IMR-90 (cell line): ENCODE data around the gene COL25A1. TPM values are rescaled to one million over a fixed set of nuclear protein-coding genes. Genes with fewer than 3 reads are reported as not detected.
"Not testable (repeated sequence)": the region's sequence is repeated elsewhere in the genome, so short reads cannot be mapped to it uniquely, and the experiment has no call there.

Source experiments
- ATAC-seq: fragments of 200-7000 bp; cut with Tn5 transposase; 2 replicates; pipeline ENCODE4 v1.9.1; 2020; ENCODE audit warnings: low read depth, mild to moderate bottlenecking, moderate library complexity
- BruUV-seq: library from RNA; stranded (reverse); fragments of 400-500 nt; replicated peaks from 2 replicates; lab custom pipeline; 2021; lab: Mats Ljungman, UMichigan
- CTCF ChIA-PET: fragments of 300-600 bp; formaldehyde crosslinking; extraction: SDS; loops from one replicate; lab custom pipeline; 2021; ENCODE audit warnings: antibody characterized with exemption; lab: Yijun Ruan, JAX
- POLR2A ChIA-PET: fragments of 300-600 bp; sonication (Branson Sonifier 250); formaldehyde crosslinking; loops from one replicate; lab custom pipeline; 2022; ENCODE audit warnings: antibody characterized with exemption; ENCODE audit not compliant: unreplicated experiment; lab: Charles Lee
- DNase-seq: peaks from one replicate; pipeline ENCODE4 v3.0.0; 2013
- H2AFZ ChIP-seq: replicated peaks from 2 replicates; pipeline ENCODE3; 2013; ENCODE audit warnings: low read length, mild to moderate bottlenecking; ENCODE audit not compliant: poor library complexity
- H2AK5ac ChIP-seq: 2 replicates; pipeline ENCODE4 v1.6.1; 2013; ENCODE audit warnings: low read depth, low read length, inconsistent platforms
- H2AK9ac ChIP-seq: replicated peaks from 2 replicates; pipeline ENCODE3; 2013; ENCODE audit warnings: mild to moderate bottlenecking, low read depth, low read length, moderate library complexity; ENCODE audit not compliant: poor library complexity
- H2BK120ac ChIP-seq: 2 replicates; pipeline ENCODE4 v1.6.1; 2013; ENCODE audit warnings: low read depth, low read length, inconsistent platforms
- H2BK15ac ChIP-seq: 3 replicates; pipeline ENCODE4 v1.6.1; 2013; ENCODE audit warnings: low read depth, low read length, inconsistent platforms
- H2BK20ac ChIP-seq: 2 replicates; pipeline ENCODE4 v1.6.1; 2013; ENCODE audit warnings: low read depth, mild to moderate bottlenecking, inconsistent platforms, low read length, moderate library complexity
- H2BK5ac ChIP-seq: 2 replicates; pipeline ENCODE4 v1.6.1; 2013; ENCODE audit warnings: mild to moderate bottlenecking, low read depth, low read length, inconsistent platforms; ENCODE audit not compliant: poor library complexity, severe bottlenecking
- H3K14ac ChIP-seq: replicated peaks from 2 replicates; pipeline ENCODE4 v1.6.1; 2013; ENCODE audit warnings: low read depth, low read length, inconsistent platforms
- H3K18ac ChIP-seq: 2 replicates; pipeline ENCODE4 v1.6.1; 2013; ENCODE audit warnings: low read depth, low read length, control low read depth
- H3K23ac ChIP-seq: 2 replicates; pipeline ENCODE4 v1.6.1; 2013; ENCODE audit warnings: low read depth, low read length, inconsistent platforms
- H3K27ac ChIP-seq: 2 replicates; pipeline ENCODE4 v1.5.1; 2013; ENCODE audit warnings: mild to moderate bottlenecking, control low read depth, low read length; ENCODE audit not compliant: insufficient read depth
- H3K27me3 ChIP-seq: 2 replicates; pipeline ENCODE4 v1.6.1; 2013; ENCODE audit warnings: low read length; ENCODE audit not compliant: control insufficient read depth, insufficient read depth
- H3K36me3 ChIP-seq: 2 replicates; pipeline ENCODE4 v1.6.1; 2013; ENCODE audit warnings: low read length, mixed read lengths; ENCODE audit not compliant: control insufficient read depth, insufficient read depth
- H3K4ac ChIP-seq: 2 replicates; pipeline ENCODE4 v1.6.1; 2013; ENCODE audit warnings: low read depth, low read length, inconsistent platforms
- H3K4me1 ChIP-seq: 2 replicates; pipeline ENCODE4 v1.6.1; 2013; ENCODE audit warnings: low read length, mixed read lengths; ENCODE audit not compliant: control insufficient read depth, insufficient read depth
- H3K4me2 ChIP-seq: 2 replicates; pipeline ENCODE4 v1.6.1; 2013; ENCODE audit warnings: low read depth, mild to moderate bottlenecking, control low read depth, low read length, moderate library complexity
- H3K4me3 ChIP-seq: 2 replicates; pipeline ENCODE4 v1.5.1; 2013; ENCODE audit warnings: low read depth, mild to moderate bottlenecking, control low read depth, low read length, moderate library complexity; ENCODE audit not compliant: insufficient read depth
- H3K56ac ChIP-seq: 2 replicates; pipeline ENCODE4 v1.6.1; 2013; ENCODE audit warnings: low read length, inconsistent platforms; ENCODE audit not compliant: insufficient read depth; ENCODE audit errors: extremely low read depth
- H3K79me1 ChIP-seq, 2 experiments: 2 replicates each; pipeline ENCODE4 v1.6.1; 2013; ENCODE audit warnings: low read length in 2 of 2, inconsistent platforms in 1 of 2, low read depth in 1 of 2
- H3K9ac ChIP-seq: 2 replicates; pipeline ENCODE4 v1.6.1; 2013; ENCODE audit warnings: low read depth, low read length, control low read depth
- H3K9me1 ChIP-seq: 2 replicates; pipeline ENCODE4 v1.6.1; 2013; ENCODE audit warnings: low read length, inconsistent platforms; ENCODE audit not compliant: insufficient read depth
- H3K9me3 ChIP-seq: 2 replicates; pipeline ENCODE4 v1.6.1; 2013; ENCODE audit warnings: low read length; ENCODE audit not compliant: control insufficient read depth, insufficient read depth
- H4K20me1 ChIP-seq: 2 replicates; pipeline ENCODE4 v1.6.1; 2013; ENCODE audit warnings: low read length, inconsistent platforms; ENCODE audit not compliant: insufficient read depth
- H4K5ac ChIP-seq: 2 replicates; pipeline ENCODE4 v1.6.1; 2013; ENCODE audit warnings: mild to moderate bottlenecking, low read depth, low read length, control low read depth
- H4K8ac ChIP-seq, 2 experiments: 2 replicates each; pipeline ENCODE4 v1.6.1; 2013; ENCODE audit warnings: low read depth in 2 of 2, low read length in 2 of 2, control low read depth in 1 of 2, inconsistent platforms in 1 of 2
- H4K91ac ChIP-seq: 2 replicates; pipeline ENCODE4 v1.6.1; 2013; ENCODE audit warnings: low read depth, low read length, inconsistent platforms; ENCODE audit not compliant: insufficient read depth
- WGBS, 2 experiments: methylation state at CpG; one replicate each; pipeline versions ENCODE4 v1.1.5 to v1.1.7; 2013; ENCODE audit warnings: missing lambda C conversion rate in 2 of 2; ENCODE audit not compliant: insufficient read length in 1 of 2; ENCODE audit errors: extremely low coverage in 2 of 2; 5-methylcytosine and 5-hydroxymethylcytosine counted together
- dilution Hi-C: fragments of 300-500 bp; cut with HindIII; formaldehyde crosslinking; loops from one replicate; pipeline ENCODE4 v1.14.3; 2018; ENCODE audit warnings: low sequenced_read_pairs; ENCODE audit not compliant: unreplicated experiment
- in situ Hi-C: fragments of 300-500 bp; cut with MboI; formaldehyde crosslinking; loops from 3 replicates; pipeline ENCODE4 v1.14.3; 2019; ENCODE audit warnings: low sequenced_read_pairs, inconsistent platforms, mixed read lengths
- intact Hi-C: fragments of 100-400 bp; cut with micrococcal nuclease; formaldehyde crosslinking; loops from 2 replicates; pipeline ENCODE4 v1.10.0; 2022
- polyA plus RNA-seq, 3 experiments: library from polyadenylated mRNA; depleted of rRNA; stranded (reverse); fragments of >200 nt; gene quantifications; 2 replicates each; pipeline ENCODE4 v1.2.3, GENCODE V29; 2012; ENCODE audit warnings: low replicate concordance in 1 of 3
- total RNA-seq: library from RNA; depleted of rRNA; stranded (reverse); fragments of >200 nt; gene quantifications from 2 replicates; pipeline ENCODE4 v1.2.3, GENCODE V29; 2012

Gene COL25A1
- total and polyA plus RNA-seq, 2 of the 4 experiments (the other 2 are of a cell fraction): under 0.01 to 0.05 TPM

DNA sequence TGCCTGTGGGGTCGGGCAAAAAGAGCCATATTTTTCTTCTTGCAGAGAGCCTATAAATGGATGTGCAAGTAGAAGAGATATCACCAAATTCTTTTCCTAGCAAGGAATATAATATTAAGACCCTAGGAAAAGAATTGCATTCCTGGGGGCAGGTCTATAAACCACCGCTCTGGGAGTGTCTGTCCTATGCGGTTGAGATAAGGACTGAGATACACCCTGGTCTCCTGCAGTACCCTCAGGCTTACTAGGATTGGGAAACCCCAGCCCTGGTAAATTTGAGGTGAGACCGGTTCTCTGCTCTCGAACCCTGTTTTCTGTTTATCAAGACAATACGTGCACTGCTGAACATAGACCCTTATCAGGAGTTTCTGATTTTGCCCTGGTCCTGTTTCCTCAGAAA is 280.8 kb downstream of the COL25A1 start:
- H3K36me3 ChIP-seq, H3K4me3 ChIP-seq, H2BK120ac ChIP-seq, ATAC-seq, H2BK15ac ChIP-seq, H3K4me1 ChIP-seq, H3K18ac ChIP-seq, H3K27ac ChIP-seq, H4K8ac ChIP-seq, H2BK5ac ChIP-seq, H2AFZ ChIP-seq, H3K23ac ChIP-seq, H4K5ac ChIP-seq, H3K4ac ChIP-seq, H2BK20ac ChIP-seq, CTCF ChIA-PET, H3K27me3 ChIP-seq, H3K14ac ChIP-seq, POLR2A ChIA-PET, dilution Hi-C loops, H2AK5ac ChIP-seq, H3K79me1 ChIP-seq, H4K20me1 ChIP-seq, H4K91ac ChIP-seq, H3K9me3 ChIP-seq, H3K4me2 ChIP-seq, H2AK9ac ChIP-seq, H3K9ac ChIP-seq, intact Hi-C loops, BruUV-seq, DNase-seq, H3K9me1 ChIP-seq, in situ Hi-C loops, H3K56ac ChIP-seq: not testable (repeated sequence)
- WGBS, 2 experiments: 100% methylated on average over 5 of the region's 6 CpGs; no CpG with 5 or more reads in 1 of the 2 experiments
